HG03175 (cell line): ENCODE measurements around the gene MAPKAPK3.

ENCODE experiments used
- ATAC-seq: cut with Tn5 transposase; IDR thresholded peaks from one replicate; pipeline ENCODE4 v1.9.1; 2021; ENCODE audit warnings: mild to moderate bottlenecking, moderate library complexity; ENCODE audit not compliant: unreplicated experiment

Gene MAPKAPK3

GRCh38 chr3:50587373-50587772 is 29.6 kb upstream of the MAPKAPK3 start:
- ATAC-seq: no peak

DNA sequence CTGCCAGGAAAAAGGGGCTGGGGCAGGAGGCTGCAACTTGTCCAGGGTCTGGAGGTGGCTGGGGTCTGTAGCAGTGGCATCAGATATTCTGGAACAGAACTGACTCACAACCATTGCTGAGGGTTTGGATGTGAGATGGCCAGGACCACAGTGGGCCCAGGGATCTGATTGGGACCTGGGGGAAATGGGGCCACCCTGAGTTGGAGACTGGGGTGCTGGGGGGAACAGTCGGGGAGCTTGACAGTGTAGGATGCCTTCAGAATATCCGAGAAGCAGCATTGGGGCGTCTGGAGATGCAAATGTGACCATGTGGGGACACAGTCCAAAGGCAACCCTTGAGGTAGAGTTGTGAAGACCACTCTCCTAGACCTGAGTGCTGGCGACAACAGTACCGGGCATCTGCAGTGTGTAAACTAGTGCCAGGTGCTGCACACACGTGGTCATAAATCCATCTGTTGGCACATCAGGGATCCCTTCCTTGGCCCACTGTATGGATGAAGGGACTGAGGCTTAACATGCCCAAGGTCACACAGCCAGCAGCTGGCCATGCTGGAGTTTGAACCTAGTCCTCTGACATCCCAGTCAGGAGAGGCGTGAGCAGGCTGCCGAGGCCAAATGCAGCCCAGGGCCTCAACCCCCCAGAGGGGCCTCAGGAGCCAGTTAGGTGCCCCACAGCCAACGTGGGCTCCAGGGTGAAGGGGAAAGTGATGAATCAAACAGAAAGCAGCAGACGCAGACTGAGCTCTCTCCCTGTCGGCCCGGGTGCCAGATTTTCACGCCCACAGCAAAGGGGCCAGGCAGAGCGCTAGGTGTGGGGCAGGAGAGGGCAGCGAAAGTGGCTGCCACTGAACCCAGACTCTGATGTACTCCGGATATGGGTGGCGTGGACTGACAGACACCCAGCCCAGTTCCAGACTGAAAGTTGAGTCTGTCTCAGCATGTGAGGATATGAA is 28.9 kb upstream of the MAPKAPK3 start:
- peak; percentile 37 for ATAC-seq

GRCh38 chr3:50588759-50589433 is 28.1 kb upstream of the MAPKAPK3 start:
- ATAC-seq: no peak

DNA sequence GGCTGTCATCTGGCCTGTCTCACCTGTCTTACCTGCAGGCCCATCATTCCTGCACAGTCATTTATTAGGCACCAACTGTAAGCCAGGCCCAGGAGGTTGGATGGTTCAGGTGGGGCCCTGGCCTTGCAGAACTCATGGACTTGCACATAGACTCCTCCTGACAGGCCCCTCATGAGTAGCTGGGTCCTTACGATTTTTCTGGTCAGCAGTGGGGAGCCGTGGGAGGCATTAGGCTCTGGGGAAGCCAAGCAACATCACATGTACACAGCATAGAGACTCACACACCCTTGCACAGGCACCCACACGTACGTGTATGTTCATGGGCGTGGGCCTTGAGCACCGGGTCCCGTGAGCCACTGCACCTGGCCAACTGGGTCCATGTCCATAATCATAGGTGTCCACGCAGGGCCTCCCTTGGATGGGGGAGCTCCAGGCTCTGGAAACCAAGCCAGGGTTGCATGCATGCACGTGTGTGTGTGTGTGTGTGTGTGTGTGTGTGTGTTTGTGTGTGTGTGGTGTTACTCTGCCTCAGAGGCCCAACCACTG is 25.7 kb upstream of the MAPKAPK3 start:
- no peak for ATAC-seq

- ATAC-seq: no peak
Observed at GRCh38 chr3:50592568-50592967, 24.4 kb upstream of the MAPKAPK3 start.

GRCh38 chr3:50594253-50594785 is 22.6 kb upstream of the MAPKAPK3 start:
- no peak for ATAC-seq

DNA sequence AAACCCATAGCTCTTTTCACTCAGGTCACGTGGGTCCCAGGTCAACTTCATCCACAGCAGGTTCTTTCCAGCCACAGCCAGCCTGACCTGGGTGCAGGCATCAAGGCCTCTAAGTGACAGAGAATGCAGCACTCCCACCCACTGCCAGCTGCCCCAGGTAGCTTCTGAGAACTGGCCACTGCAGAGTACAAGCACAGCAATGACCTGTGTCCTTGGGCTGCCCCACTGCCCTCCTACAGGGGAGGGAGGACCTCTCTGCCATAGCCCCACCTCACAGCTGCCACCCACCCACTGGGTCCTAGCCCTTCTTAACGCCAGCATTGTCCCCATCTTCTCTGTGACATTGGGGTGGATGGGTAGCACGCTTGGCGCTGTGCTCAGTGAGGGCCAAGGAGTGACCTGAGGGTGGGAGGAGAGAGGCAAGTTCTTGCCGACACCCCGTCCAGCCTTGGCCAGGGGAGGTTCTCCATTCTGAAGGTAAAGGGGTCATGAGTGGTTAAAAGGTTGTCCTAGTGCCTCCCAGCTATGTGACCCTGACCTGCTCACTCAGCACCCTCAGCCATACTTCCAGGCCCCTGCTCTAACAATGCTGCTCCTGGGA is 17.7 kb upstream of the MAPKAPK3 start:
- ATAC-seq: no peak

- no peak for ATAC-seq
Observed at GRCh38 chr3:50599716-50600118, 17.2 kb upstream of the MAPKAPK3 start.

DNA sequence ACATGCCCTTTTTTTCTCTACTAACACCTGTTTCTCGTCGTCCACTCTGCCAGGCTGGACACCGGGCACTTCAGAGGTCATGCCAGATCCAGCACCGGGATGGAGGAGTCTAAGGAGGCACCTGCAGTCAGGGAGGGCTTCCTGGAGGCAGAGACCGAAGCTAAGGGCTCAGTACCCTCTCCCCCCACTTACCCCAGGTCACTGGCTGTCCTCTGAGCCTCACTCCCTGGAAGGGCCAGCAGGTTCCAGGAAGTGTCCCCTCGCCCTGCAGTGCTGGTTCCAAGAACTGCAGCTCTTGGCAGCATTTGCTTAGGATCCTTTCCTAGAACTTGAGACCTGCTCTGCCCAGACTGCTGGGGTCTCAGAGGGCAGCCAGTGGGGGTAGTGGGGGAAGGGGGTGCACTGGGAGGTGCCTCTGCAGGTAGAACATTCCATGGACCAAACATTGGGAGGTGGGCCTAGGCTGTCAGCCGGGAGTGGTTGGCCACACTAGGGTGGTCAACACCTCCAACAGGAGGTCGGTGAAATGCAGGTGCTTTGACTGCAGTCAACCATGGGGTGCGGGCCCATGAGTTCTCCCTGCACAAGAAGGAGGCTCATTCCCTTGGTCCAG is 16.7 kb upstream of the MAPKAPK3 start:
- ATAC-seq: no peak

- peak; percentile 87 for ATAC-seq
Observed at GRCh38 chr3:50600841-50601591, 15.9 kb upstream of the MAPKAPK3 start.

DNA sequence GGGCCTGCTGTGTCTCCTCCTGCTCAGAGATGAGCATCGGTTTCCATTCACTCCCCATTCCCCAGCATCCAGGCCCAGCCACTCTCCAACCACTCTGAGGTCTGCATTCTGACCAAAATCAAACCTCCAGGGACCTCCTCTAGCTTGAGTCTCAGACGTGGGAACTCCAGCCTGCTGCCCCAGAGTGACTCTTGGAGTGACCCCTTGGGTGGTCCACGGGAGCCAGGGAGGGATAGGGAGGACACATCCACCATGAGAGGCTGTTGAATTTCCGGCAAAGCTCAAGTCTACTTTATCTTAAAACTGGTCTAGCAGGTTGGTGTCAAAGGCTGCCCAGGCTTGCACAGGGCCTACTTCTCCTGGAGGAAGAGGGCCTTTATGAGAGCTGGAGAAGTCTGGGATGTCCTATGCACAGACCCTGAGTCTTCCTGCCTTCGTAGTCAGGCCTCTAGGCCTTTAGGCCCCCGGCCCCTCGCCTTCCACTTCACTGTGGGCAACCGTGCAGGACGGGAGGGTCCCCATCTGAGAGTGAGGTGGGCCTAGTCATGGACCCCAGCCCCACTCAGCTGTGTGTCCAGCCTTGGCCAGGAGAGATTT is 14.3 kb upstream of the MAPKAPK3 start:
- no peak for ATAC-seq

GRCh38 chr3:50603261-50604109 is 13.5 kb upstream of the MAPKAPK3 start:
- no peak for ATAC-seq

DNA sequence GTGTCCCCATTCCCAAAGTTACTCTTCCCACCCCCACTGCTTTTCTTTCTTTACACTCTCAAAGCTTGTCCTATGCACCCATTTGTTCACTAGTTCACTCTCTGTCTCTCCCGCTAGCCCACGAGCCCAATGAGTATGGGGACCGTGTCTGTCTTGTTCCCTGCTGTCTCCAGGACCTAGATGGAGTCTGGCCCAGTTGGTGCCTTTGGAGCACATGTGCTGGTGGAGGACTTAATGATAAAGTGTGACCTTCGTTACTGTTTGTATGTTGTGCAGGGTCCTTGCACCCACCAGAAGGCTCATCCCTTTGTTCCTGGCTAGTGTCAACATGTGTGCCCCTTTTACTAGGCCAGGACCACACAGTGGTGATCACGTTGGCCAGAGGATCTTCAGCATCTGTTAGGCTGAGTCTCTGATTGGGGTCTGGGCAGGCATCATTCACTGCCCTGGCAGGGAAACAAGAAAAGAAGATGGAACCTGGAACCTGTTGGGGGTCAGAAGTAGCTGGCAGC is 12.8 kb upstream of the MAPKAPK3 start:
- ATAC-seq: no peak

- ATAC-seq: no peak
Observed at GRCh38 chr3:50604628-50605588, 12.0 kb upstream of the MAPKAPK3 start.

- no peak for ATAC-seq
Observed at GRCh38 chr3:50605901-50606326, 11.0 kb upstream of the MAPKAPK3 start.

GRCh38 chr3:50606596-50606995 is 10.4 kb upstream of the MAPKAPK3 start:
- ATAC-seq: no peak
